NCI-H2107 treated with DMSO at 0.1 percent for 48 hours (cell line): ENCODE measurements around the gene MIPEP.

ENCODE experiments used
- DNase-seq: peaks from one replicate; lab custom pipeline; 2025; ENCODE audit not compliant: unreplicated experiment; lab: John Stamatoyannopoulos, UW

MIPEP gene

DNA sequence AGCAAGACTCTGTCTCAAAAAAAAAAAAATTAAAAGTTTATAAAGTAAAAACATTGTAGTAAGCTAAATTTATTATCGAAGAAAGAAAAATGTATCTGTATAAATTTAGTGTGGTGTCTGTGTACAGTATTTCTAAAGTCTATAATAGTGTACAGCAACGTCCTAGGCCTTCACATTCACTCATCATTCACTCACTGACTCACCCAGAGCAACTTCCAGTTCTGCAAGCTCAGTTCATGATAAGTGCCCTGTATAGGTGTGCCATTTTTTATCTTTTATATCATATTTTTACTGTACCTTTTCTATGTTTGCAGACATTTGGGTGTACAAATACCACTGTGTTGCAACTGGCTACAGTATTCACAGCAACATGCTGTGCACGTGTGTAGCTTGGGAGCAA lies 200.9 kb downstream of the MIPEP start:
- no peak for DNase-seq

DNA sequence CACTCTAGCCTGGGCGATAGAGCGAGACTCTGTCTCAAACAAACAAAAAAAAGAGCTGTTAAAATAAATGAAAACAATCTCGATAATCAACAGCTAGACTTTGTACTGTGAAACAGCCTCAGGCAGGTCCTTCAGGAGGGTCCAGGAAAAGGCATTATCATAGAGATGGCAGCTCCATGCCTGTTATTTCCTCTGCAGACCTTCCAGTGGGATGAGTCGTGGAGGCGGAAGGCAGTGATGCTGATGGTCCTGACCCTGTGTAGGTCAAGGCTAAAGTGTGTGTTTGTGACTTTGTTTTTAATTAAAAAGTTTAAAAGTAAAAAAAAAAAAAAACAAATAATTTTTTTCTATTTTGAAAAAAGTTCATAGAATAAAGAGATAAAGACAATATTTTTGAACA lies 201.6 kb downstream of the MIPEP start:
- DNase-seq, result no peak

DNA sequence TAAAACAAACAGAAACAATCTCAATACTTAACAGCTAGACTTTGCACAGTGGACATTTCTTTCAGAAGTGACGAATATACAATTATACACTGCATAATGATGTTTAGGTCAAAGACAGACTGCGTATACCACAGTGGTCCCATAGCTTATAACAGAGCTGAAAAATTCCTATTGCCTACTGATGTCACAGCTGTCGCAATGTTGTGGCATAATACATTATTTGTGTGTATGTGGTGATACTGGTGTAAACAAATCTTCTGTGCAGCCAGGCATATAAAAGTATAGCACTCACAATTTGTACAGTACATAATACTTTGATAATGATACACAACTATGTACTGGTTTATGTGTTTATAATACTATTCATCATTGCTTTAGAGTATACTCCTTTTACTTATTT lies 202.3 kb downstream of the MIPEP start:
- no peak for DNase-seq

DNA sequence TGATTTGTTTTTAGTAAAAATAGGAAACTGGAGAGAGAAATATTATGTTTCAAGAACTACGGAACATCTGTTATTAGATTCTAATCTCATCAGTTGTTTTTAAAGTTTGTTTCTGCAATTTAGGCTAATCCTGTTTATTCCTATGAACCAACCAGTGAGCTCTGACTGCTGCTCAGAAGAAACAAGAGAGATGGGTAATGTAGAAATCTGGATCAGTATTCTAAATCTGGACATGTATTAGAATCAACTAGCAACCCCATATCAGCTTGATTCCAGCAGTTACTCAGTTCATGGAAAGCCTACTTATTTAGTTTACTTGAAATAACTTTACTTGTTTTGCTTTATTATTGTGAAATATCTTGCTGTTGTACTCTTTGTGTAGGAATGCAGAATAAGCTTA lies 203.8 kb downstream of the MIPEP start:
- no peak for DNase-seq

DNA sequence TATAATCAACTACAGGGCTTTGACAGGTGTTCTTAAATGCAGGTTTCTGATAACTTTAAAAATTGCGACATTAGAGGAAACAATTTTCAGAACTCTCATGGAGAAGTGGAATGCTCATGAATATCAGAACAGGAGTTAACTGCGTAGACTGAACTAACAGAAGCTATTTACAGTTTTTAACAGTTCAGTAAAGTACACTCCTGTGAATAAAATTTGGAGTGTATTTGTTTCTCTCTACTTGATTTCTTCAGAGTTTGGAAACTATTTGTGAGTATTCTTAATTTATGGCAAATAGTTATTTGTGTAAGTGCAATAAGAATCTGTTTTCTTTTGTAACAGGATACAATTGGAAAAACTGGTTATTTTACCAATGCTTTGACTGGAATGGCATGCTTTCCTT lies 204.6 kb downstream of the MIPEP start:
- no peak for DNase-seq

DNA sequence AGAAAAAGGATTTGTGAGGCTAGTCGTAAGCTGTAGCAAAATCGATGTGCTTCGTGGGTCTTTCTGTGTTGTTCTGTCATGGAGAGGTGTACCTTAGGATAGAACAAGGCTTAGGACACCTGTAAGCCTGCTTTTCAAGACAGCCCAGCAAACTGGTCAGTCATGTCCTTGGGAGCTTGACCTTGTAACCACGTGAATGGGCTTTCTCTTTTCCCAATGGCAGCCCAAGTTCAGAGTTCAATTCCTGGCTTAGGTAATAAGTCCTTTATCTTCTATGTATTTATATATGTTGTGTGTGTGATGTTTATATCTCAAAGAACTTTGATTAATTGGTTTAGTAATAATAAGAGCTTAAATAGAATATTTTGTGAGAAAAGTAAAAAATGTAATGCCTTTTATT lies 206.1 kb downstream of the MIPEP start:
- no peak for DNase-seq

DNA sequence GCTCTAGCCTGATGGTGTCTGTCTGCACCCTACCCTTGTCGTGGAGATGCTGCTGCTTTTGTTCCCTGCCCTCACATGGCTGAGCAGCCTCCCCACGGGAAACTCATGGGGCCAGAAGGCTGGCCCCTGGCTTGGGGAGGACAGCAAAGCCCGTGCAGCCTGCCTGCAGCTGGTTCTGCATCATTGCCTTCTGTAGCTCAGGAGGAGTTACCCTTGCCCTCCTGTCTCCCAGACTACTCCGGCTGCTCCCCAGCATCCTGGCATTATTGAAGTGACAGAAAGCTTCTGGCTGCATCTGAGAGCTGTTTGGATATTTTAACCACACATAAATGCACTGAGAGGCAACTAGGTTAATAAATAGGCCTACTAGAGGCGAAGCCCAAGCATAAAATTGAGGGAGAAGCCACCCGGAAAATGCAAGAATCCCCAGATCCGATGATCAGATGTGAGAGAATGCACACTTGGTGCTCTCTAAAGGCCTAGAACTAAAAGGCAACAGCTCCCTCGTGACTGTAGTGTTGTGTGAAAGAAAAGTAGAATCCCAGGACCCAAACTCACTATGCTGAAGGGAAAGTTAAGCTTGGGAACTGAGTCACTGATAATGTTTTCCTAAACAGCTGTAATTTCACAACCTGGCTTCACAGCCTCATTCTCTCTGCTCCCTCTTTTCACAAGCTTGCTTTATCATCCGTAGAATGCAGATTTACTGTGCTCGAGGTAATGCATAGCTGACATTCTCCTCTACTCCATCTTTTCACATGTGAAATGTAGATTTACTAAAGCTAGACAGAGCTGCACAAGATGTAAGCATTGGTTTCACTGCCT lies 208.1 kb downstream of the MIPEP start:
- DNase-seq, result no peak
